NCI-H128 (cell line): Measurements from ENCODE around the gene UNKL.

Experiments
- DNase-seq: peaks from one replicate; lab custom pipeline; 2025; ENCODE audit not compliant: unreplicated experiment; lab: John Stamatoyannopoulos, UW

The UNKL gene

GRCh38 chr16:1432388-1433262 is 18.1 kb upstream of the UNKL start:
- DNase-seq, result no peak

- DNase-seq, result no peak
Observed at GRCh38 chr16:1431497-1432270, 17.2 kb upstream of the UNKL start.

DNA sequence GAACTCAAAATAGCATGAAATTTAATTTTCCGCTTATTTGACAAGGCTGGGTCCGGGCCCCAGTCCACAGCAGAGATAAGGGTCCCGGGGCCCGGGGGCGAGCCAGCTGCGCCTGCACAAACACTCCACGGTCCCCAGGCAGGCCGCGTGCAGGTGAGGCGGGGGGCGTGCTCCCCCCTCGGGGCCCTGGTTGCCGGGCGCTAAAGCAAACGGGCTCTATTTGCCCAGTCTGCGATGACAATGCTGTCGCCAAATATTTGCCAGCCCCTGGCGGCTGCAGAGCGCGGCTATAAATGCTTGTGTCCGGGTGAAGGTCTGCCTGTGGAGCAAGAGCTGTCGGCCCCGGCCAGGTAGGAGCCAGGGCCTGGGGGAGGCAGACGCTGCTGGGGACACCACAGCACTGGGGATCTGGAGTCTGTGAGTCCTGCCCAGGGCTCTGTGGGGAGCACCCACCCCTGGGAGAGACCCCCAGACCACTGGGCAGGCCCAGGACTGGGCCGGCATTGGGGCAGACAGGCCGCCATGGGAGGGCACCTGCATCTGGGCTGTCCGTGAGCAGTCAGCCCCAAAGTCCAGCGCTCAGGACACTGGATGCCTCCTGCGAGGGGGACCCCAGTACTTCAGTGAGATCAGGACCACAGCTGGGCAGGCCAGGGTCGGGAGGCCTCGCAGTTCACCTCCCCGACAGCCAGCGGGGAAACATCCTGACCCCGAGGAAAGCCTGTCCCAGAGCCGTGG is 16.4 kb upstream of the UNKL start, which contains the start of gene PERCC1:
Gene PERCC1 (plus strand): TSS at position 320 of the 738 bp plus-strand sequence. CDS start 1,516 bp downstream, outside the sequence.
- no peak for DNase-seq

DNA sequence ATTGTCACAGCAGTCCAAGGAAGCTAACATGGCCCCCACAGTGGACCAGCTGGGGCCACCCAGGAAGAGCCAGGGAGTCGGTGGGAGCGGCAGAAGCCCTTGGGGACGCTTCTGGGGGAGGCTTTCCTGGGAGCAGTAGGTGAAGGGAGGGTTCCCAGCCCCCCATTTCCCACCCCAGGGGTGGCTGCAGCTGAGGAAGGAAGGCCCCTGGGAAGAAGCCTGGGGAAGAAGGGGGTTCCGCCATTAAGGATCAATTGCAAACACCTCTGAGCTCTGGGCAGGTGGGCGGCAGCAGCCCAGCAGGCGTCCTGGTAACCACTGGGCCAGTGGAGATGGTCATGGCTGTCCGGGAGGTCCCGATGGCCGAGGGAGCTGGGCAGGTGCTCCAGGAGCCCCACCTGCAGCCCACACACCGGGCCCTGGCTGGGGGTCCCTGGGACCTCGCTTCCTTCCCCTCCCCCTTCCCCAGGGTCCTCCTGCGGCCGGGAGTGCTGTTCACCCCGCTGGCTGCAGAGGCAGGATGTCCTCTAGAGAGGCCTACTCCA is 15.8 kb upstream of the UNKL start:
- no peak for DNase-seq

- DNase-seq, result no peak
Observed at GRCh38 chr16:1429631-1430030, 15.1 kb upstream of the UNKL start.

GRCh38 chr16:1429012-1429411 is 14.5 kb upstream of the UNKL start:
- DNase-seq, result no peak

- no peak for DNase-seq
Observed at GRCh38 chr16:1428511-1428910, 14.0 kb upstream of the UNKL start.

GRCh38 chr16:1427473-1428461 is 13.3 kb upstream of the UNKL start:
- no peak for DNase-seq

GRCh38 chr16:1426734-1427471 is 12.4 kb upstream of the UNKL start:
- DNase-seq, result no peak

DNA sequence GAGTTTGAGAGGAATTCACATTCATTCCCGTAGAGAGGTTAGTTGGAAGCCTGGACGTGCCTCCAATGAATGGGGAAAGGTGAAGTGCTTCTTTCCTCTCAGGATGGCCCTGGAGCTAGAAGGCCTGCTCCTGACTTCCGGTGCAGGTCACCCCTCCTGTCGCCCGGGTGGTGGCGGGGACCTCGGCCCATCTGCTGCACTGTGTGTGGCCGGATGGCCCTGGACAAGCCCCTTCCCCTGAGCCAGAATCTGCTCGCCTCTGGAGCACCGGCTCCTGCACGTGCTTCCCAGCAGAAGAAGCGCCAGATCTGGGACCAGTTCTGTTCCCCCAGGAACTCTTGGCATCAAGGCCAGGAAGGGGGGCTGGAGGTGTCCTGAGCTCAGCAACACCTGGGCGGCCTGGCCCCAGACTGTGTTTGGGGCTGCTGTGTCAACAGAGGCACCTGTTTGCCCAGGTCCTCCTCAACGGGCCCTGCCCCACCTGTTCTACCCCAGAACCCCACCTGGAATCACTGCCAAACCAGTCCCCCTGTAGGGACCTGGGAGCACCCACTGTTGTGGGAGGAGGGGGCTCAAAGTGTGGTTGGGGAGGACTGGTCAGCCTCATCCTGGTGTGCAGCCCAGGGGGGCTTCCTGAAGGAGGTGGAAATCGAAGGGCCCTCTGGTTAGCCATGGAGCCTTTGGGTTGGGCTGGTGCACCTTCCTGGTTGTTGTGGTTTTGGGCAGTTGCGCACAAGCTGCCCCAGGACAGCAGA is 11.3 kb upstream of the UNKL start:
- DNase-seq, result no peak

DNA sequence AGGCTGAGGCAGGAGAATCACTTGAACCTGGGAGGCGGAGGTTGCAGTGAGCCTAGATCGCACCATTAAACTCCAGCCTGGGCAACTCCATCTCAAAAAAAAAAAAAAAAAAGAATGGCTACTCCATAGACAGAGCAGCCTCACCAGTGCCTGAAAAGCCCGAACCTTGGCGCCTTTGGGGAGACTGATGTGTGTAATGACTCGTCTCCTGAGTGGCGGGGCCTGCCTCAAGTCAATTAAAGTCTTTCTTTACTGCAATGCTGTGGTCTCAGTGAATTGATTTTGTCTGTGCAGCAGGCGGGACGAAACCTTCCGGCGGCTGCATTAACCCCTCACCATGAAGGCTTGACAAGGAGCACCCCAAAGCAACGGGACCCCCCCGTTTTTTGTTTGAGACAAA is 9.5 kb upstream of the UNKL start:
- no peak for DNase-seq

GRCh38 chr16:1422076-1422475 is 7.6 kb upstream of the UNKL start:
- no peak for DNase-seq

DNA sequence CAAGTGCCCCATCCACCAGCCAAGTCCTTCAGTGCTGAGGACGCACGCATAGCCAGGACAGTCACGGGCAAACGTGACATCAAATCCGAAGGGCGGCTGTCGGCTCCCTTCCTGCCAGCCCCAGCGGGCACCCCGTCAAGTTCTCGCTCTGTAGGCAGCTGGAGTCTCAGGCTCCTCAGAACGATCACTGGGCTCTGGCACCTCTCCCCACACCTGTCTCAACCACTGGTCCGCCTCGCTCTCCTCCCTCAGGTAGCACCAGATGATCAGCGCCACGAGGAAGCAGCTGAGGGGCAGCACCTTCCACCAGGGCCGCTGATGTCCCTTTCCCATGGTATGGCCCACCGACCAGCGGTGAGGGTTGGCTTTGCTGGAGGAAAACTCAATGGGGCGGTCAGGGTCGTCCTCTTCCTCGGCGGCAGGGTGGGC is 5.6 kb upstream of the UNKL start:
- DNase-seq, result no peak

GRCh38 chr16:1416521-1416941 is 2.0 kb upstream of the UNKL start:
- no peak for DNase-seq

- no peak for DNase-seq
Observed at GRCh38 chr16:1413684-1414531, 596 bp downstream of the UNKL start.

- DNase-seq, result no peak
Observed at GRCh38 chr16:1412847-1413246, 1.7 kb downstream of the UNKL start.

DNA sequence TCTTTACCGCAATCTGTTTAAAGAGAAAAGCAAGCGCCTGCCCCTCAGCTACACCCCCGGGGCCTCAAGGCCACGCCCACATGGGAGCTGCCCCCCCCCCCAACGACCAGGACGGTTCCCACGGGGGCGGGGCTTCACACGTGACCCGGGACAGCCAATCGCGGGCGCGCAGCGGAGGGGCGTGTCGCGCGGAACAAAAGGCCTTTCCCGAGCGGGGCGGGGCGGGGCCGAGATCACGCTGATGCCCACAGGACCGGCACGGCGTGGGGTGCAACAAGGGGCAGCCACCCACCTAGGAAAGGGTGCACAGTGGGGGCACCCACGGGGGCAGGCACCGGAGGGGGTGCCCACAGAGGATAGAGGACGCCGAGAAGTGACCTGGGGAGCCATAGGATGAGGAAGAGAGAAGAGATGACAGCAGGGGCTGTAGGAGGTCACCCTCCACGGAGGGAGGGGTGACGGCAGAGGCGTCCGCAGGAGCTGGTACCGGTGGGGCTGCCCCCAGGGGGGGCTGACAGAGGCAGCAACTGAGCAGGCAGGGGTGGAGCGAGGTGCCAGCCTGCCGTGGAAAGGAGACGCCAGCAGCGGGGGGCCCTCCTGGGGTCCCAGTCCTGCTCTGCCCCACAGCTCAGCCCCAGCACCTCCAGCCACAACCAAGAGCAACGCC is 6.2 kb downstream of the UNKL start:
- peak; percentile 58 for DNase-seq
